Erythroblast (primary cell): Measurements from ENCODE around the gene UBASH3B.

ENCODE experiments used
- DNase-seq, 2 experiments: peaks; one replicate each; lab custom pipeline; 2025; lab: John Stamatoyannopoulos, UW
- GATA1 ChIP-seq: IDR thresholded peaks from 2 replicates; pipeline ENCODE4 v1.6.1; 2011; ENCODE audit warnings: low read depth, mild to moderate bottlenecking, control low read depth, low read length, moderate library complexity
- POLR2A ChIP-seq: IDR thresholded peaks from 2 replicates; pipeline ENCODE4 v1.6.1; 2011; ENCODE audit warnings: mild to moderate bottlenecking, low read length

The UBASH3B gene

DNA sequence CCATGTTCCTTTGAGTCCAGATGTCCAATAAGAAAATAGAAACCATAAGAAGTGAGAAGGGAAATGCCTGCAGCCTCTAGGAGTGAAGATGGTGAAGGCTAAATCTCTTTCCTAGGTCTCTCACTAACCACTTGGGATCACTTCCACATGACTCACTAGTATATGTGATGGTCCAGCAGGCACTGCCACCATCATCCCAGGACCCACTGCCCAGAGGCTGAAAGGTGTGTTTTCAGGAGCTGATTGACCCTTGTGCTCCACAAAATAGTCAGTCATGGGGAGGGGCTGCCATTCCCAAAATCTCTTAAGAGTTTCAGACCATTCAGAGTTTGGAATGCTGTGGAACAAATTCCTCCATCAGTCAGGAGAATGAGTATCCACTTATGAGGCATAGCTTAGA is 22.9 kb downstream of the UBASH3B start:
- DNase-seq = no peak
- TF ChIP-seq GATA1 (no peak), POLR2A (no peak)

DNA sequence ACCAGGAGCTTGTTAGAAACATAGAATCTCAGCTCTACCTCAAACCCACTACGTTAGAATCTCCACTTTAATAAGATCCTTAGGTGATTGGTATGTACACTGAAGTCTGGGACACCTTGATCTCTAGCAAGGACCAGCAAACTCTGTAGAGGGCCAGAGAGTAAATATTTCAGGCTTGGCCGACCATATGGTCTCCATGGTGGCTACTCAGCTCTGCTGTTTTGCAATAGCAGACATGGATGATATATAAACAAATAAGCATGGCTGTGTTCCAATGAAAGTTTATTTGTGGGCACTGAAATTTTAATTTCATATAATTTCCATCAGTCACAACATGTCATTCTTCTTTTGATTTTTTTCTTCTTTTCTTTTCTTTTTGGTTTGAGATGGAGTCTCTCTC is 23.9 kb downstream of the UBASH3B start:
- no peak for DNase-seq
- TF ChIP-seq GATA1 (no peak), POLR2A (no peak)

DNA sequence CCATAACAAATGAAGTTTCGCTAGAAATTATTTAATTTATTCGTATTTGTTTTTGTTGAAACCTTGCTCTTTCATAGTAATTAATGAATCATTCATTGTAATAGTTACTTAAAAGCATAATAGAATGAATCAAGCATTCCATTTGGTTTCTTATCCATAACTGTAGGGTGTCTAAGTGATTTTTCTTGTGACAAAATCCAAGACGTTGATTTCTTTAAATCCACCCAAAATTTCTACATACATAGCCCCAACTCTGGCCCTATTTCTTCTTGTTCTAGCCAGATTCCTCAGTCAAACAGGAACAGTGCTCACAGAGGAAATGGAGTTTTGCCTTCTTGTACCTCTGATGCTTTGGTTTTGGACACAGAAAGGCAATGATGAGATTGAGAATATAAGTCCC is 25.5 kb downstream of the UBASH3B start:
- no peak for TF ChIP-seq POLR2A
- TF ChIP-seq GATA1 = no peak
- DNase-seq = no peak

DNA sequence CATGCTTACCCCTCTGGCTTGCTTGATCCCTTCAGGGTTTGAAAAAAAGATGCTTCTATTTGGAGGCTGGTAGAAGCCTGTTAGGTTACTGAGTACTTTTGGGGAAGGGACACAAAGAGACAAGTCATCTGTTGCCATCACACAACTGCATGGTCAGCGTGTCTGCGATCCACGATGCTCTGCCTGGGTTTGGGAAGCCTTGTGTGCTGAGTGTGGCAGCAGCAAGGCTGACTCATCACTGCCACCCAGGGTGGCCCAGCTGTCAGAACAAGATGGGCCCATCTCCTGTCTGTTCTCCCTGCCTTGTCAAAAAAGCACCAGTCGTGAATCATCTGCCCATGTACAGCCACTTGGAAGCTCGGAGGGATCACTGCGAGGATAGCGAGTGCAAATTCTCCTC is 26.2 kb downstream of the UBASH3B start:
- TF ChIP-seq POLR2A = no peak
- TF ChIP-seq GATA1 = no peak
- no peak for DNase-seq

DNA sequence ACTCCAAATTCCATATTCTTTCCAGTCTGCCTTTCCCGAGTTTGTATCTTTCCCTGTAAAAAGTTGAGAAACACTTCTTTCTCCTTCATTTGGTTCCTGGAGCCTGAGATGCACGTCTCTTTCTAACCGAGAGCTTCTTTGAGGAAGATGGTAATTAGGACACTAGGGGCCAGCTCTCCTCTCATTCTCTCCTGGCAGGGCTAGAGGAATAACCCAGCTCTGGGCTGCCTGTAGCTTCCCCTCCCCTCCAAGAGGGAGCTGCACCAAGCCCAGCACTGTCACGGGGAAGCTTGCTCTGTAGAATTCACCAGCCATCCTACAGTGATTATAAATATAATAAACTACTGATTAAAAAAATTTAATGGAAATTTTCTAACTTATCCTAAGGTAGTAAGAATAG is 26.9 kb downstream of the UBASH3B start:
- TF ChIP-seq POLR2A (no peak), GATA1 (no peak)
- DNase-seq = no peak

DNA sequence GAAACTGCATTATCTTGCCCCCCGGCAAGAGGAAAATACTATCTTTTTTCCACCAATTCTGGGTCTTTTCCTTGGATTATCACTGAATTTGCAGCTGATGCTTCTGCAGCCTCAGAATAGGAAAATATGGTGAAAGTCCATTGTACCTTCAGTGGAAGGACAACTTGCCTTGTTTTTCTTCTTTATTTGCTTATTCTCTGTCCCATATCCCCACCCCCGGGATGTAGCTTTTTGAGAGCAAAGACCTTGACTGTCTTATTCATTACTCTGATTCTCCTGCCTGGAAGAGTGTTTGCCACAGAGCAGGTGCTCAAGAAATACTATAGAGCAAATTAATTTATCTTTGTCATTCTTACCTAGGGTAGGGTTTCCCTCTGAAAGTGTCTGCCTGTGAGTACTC is 29.5 kb downstream of the UBASH3B start:
- no peak for DNase-seq
- no peak for TF ChIP-seq GATA1
- TF ChIP-seq POLR2A = no peak

DNA sequence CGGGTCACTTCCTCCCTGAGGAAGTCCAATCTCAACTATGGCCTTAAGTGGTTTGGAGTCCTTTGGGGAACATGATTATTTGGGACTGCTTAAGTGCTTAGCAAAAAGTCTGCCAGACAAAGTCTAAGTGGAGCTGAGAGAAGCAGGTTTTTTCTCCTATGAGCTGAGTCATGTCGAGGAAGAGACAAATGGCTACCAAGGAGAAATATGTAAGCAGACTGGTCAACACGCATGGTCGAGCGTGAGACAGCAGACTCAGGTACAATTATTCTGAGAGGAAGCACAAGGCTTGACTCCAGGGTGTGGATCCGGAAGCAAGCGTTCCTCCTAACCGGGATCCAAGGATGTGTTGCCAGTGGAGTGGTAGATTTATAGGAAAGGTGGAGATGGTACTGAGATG is 30.6 kb downstream of the UBASH3B start:
- no peak for TF ChIP-seq GATA1
- TF ChIP-seq POLR2A = no peak

DNA sequence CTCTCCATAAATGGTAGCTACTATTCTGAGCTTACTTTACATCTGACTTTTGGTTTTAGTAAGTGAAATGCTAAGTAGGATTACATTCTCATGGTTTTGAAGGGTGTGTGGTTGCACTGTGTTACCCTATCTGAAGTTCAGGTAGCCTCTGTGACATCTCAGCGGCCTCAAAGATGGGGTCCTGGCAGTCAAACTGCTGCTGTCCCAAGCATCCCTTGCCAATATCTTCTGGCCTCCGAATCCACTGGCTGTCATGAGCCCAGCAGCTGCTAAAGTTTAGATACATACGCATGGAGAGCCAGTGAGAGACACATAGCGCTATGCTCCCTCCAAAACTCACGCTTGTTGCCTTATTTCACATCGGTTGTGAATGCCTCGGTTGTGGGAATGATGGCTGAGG is 34.9 kb downstream of the UBASH3B start:
- TF ChIP-seq POLR2A = no peak
- no peak for DNase-seq

More for the DNA sequence above, 30.6 kb downstream of the UBASH3B start:
- DNase-seq = no peak

DNA sequence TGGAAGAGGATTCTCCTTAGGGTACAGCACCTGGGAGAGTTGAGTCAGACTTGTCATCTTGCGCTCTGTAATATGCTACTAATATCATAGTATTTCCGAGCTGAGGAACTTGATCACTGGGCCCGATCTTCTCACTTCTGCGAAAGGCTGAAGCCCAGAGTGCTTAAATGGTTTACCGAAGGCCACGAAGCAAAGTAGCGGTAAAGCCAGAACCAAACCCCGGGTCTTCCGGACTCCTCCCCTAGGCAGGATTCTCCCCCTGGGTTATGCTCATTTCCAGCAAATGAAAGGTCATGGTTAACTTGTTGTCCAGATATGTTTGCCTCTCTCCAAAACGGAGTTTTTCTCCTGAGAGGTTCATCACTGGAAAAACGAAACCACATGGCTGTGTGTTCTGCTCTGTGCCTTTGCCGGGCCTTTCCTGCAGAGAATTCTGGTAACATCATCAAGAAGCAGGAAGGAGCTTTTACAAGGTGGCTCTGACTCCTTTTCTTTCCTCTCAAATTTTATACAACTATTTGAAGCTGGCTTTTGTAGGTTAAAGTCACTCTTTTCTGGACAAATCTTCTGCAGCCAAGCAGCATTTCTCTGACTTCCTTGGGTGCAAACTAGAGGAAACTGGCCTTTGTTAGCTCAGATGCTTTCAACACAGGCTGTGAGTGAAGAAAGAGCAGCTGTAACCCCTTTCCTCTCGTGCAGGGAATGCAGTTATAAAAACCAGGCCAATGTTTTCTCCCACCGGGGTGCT is 35.5 kb downstream of the UBASH3B start:
- no peak for DNase-seq
- no peak for TF ChIP-seq GATA1
- TF ChIP-seq POLR2A = no peak

DNA sequence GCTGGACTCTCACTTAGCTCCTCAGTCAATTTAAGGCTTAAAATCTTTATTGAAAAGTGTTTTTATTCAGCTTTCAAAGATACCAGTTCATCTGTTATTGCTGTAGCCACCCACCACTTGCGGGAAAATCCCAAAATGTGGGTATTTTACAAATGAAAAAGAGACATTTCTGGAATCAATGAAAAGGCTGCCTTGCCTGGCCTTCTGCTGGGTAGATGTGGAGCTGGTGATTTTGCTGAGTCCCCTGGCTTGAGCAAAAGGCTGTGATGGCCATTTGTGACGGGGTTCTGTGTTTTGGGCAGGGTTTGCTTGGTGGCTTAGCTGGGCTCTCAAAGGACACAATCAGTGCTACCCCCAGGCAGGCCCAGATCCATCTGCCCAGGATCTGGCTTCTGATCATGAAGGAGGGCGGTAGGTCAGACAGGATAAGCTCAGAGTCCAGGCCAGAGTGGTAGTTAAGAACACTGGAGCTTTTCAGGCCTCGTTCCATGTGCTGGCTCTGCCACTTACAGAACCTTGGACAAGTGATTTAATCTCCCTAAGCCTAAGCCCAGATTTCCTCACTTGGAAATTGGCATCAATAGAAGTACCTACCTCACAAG is 36.1 kb downstream of the UBASH3B start:
- DNase-seq = no peak

DNA sequence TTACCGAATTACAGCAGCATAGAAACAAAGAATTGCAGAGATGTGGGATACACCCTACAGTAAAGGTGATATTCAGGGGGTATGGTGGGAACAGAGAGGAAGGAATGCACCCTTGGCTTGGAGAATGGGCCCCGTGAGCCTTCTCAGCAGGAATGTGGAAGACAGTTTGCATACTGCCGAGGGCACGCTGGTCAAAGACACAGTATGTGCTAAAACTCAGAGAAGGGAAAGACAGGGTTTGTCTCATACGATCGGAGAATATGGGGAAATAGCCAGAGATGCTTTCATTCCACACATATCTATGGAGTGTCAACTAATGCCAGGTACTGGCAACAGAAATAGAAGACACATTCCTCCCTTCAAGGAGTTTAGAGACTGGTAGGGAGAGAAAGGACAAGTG is 36.9 kb downstream of the UBASH3B start:
- no peak for DNase-seq
- TF ChIP-seq POLR2A (no peak), GATA1 (no peak)

More for the DNA sequence above, 36.1 kb downstream of the UBASH3B start:
- TF ChIP-seq POLR2A (no peak), GATA1 (no peak)

DNA sequence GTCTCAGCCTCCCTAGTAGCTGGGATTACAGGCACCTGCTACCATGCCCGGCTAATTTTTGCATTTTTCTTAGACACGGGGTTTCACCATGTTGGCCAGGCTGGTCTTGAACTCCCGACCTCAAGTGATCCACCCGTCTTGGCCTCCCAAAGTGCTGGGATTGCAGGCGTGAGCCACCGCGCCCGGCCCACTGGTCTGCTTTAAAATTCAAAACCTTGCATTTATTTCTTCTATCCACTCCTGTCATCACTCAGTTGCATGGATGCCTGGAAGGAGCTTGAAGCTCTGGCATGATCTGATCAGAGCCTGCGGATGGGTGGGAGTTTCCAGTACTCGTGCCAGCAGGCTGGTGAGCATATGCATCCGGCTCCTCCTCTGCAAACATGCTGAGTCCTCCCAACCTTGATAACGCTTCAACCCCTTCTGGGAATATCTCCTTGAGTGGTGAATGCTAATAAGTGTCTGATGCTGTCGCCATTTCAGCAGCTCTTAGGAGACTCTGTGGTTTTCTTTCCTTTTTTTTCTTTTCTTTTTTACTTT is 39.6 kb downstream of the UBASH3B start:
- no peak for TF ChIP-seq POLR2A
- TF ChIP-seq GATA1 = no peak

DNA sequence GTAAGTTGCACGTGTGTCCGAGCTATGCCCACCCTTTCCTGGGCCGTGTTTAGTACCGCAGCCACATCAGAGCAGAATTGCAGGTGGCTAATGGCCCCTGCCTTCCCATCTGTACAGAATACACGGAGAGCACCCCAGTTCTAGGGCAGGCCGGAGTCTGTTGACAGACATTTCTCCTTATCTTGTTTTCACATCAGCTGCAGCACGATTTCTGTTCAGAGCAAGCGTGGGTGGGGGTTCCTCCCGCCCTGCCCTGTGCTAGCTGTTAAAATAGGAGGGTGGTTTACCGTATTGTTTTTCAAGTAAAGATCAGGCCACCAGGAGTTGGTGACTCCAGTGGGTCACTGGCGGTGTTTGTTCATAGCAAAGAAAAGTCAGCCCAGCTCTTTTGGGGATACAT is 41.1 kb downstream of the UBASH3B start:
- TF ChIP-seq POLR2A = no peak
- no peak for TF ChIP-seq GATA1
- peak; percentile 40 to 55 for DNase-seq

More for the DNA sequence above, 39.6 kb downstream of the UBASH3B start:
- peak; percentile 20 to 23 for DNase-seq

DNA sequence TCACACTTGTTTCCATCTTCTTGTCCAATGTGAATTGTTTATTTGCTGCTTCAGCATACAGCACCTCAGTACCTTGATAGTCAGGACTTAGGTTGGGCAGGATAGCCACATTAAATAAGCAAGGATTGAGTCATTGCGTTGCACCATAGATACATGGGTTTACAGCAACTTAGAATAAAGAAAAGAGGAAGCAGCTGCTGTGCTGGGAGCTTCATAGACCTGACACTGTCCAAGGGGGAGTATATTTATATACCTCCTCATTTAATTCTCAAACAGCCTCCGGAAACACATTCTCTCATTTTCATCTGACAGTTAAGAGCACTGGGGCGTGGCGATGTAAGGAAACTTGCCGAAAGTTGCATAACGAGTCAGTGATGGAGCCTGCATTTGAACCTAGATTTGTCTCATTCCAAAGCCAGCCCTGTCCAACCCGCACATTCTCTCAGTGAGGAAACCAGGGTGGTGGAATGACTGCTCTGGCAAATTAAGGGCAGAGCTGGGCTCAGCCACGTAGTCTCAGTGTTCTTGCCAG is 42.2 kb downstream of the UBASH3B start:
- peak in 1 of 2 experiments; percentile 23 for DNase-seq

DNA sequence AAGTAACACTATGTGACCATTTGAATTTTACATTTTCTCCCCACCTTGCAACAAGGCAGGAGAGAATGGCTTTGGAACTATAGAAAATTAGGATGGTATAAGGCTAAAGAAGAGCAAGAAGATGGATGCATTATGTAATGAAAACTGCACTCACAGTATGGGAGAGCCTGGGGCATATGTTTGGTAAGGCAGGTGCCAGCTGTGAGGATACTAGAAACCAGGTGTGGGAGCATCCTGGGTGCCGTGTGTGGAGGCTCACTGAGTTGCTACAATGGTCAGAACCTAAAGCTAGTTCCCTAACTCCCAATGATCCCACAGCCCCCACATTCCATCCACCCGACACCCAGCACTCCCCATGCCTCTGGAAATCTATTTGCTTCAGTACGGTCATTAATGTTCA is 42.9 kb downstream of the UBASH3B start:
- TF ChIP-seq GATA1 (no peak), POLR2A (no peak)
- no peak for DNase-seq

More for the DNA sequence above, 42.2 kb downstream of the UBASH3B start:
- TF ChIP-seq GATA1 (no peak), POLR2A (no peak)
